ENCODE results near the gene MYBPH.

GRCh38 chr1:203174324-203174985, 1.2 kb downstream of the MYBPH start:
- no peak for TF ChIP-seq CTCF (IDR thresholded peaks at IDR 0.05)
- TF ChIP-seq POLR2A (IDR thresholded peaks at IDR 0.05): no peak
